Measurements from ENCODE around the gene PIK3CD. TPM values are rescaled to one million over a fixed set of nuclear protein-coding genes. Genes with fewer than 3 reads are reported as not detected.

The PIK3CD gene
- total RNA-seq, 1 donor from 2014 or later, result 13.0 TPM

GRCh38 chr1:9728451-9729295 lies 77.1 kb downstream of the PIK3CD start:
- no peak for TF ChIP-seq POLR2AphosphoS5 (IDR thresholded peaks at IDR 0.05; ENCODE audit: insufficient read depth in 1 of 2, low read depth in 1 of 2)
- TF ChIP-seq, protein P1, sequence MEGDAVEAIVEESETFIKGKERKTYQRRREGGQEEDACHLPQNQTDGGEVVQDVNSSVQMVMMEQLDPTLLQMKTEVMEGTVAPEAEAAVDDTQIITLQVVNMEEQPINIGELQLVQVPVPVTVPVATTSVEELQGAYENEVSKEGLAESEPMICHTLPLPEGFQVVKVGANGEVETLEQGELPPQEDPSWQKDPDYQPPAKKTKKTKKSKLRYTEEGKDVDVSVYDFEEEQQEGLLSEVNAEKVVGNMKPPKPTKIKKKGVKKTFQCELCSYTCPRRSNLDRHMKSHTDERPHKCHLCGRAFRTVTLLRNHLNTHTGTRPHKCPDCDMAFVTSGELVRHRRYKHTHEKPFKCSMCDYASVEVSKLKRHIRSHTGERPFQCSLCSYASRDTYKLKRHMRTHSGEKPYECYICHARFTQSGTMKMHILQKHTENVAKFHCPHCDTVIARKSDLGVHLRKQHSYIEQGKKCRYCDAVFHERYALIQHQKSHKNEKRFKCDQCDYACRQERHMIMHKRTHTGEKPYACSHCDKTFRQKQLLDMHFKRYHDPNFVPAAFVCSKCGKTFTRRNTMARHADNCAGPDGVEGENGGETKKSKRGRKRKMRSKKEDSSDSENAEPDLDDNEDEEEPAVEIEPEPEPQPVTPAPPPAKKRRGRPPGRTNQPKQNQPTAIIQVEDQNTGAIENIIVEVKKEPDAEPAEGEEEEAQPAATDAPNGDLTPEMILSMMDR (IDR thresholded peaks at IDR 0.05), result no peak
- no peak for TF ChIP-seq POLR2A (IDR thresholded peaks at IDR 0.05)
- Histone ChIP-seq H3K9me3 (no peaks in the 10 kb centered on the region), H3K36me3 (peaks cover 0 to 62% of the 10 kb centered on the region in 2 donors), H3K4me1 (no peaks in the 10 kb centered on the region), H3K4me3 (no peak overlapping the region), H3K27ac (no peak overlapping the region), H3K27me3 (no peaks in the 10 kb centered on the region)
- intact Hi-C loops (cut with DNase I), result loop anchor here (10.0 kb wide), 1 partner anchor 136 kb away; no protein-coding TSS in a partner anchor
- DNase-seq (ENCODE audit: extremely low spot score in 2 of 2), result no peak

DNA sequence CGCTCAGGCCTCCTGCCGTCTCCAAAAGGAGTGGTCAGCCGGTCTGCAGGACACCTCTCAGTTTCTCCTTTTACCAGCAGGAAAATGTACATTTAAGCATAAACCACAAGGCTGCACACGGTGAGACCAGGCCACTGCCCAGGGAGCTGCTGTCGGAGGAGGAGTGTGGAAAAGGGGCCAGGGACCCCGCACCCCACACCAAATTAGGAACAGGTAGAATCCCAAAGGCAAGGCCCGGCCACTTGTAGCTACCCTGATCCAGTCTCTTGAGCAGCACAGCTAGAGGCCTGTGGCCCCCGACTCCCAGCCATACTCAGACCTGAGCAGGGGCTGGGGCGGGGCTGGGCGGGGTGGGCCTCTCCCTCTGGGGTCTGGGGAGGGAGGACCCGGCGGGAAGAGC lies 78.0 kb downstream of the PIK3CD start:
- Histone ChIP-seq H3K27me3 (no peaks in the 10 kb centered on the region), H3K9me3 (no peaks in the 10 kb centered on the region), H3K27ac (no peak overlapping the region), H3K4me1 (no peaks in the 10 kb centered on the region), H3K4me3 (no peak overlapping the region), H3K36me3 (peaks cover 0 to 66% of the 10 kb centered on the region in 2 donors)
- no peak for DNase-seq (ENCODE audit: extremely low spot score in 2 of 2)
- TF ChIP-seq POLR2AphosphoS5 (IDR thresholded peaks at IDR 0.05; ENCODE audit: insufficient read depth in 1 of 2, low read depth in 1 of 2) (no peak), POLR2A (IDR thresholded peaks at IDR 0.05) (no peak)
- TF ChIP-seq, protein P1 (IDR thresholded peaks at IDR 0.05), result no peak
- intact Hi-C loops (cut with DNase I), result loop anchor here (10.0 kb wide), 1 partner anchor 135 kb away; no protein-coding TSS in a partner anchor

- H3K36me3 ChIP-seq, result peaks cover 0 to 74% of the 10 kb centered on the region in 2 donors
- no peak overlapping the region for H3K27ac ChIP-seq
Observed at GRCh38 chr1:9730096-9730901, 78.8 kb downstream of the PIK3CD start.

GRCh38 chr1:9731051-9731537 lies 79.6 kb downstream of the PIK3CD start:
- H3K9me3 ChIP-seq, result no peaks in the 10 kb centered on the region
- H3K4me3 ChIP-seq, result no peak overlapping the region
- no peak for DNase-seq (ENCODE audit: extremely low spot score in 2 of 2)
- intact Hi-C loops (cut with DNase I), result no loop called here
- TF ChIP-seq POLR2A (IDR thresholded peaks at IDR 0.05), result no peak
- TF ChIP-seq, protein P1 (IDR thresholded peaks at IDR 0.05), result no peak
- no peak for TF ChIP-seq POLR2AphosphoS5 (IDR thresholded peaks at IDR 0.05; ENCODE audit: insufficient read depth in 1 of 2, low read depth in 1 of 2)
- peaks cover 0 to 82% of the 10 kb centered on the region in 2 donors for H3K36me3 ChIP-seq
- H3K27me3 ChIP-seq, result no peaks in the 10 kb centered on the region
- H3K27ac ChIP-seq, result no peak overlapping the region
- H3K4me1 ChIP-seq, result no peaks in the 10 kb centered on the region

More at GRCh38 chr1:9730096-9730901, 78.8 kb downstream of the PIK3CD start:
- Histone ChIP-seq H3K4me3 (no peak overlapping the region), H3K4me1 (no peaks in the 10 kb centered on the region), H3K27me3 (no peaks in the 10 kb centered on the region), H3K9me3 (no peaks in the 10 kb centered on the region)
- TF ChIP-seq, protein P1 (IDR thresholded peaks at IDR 0.05), result no peak
- TF ChIP-seq POLR2A (IDR thresholded peaks at IDR 0.05), result no peak
- peak in 1 of 2 donors; percentile 12 for TF ChIP-seq POLR2AphosphoS5 (IDR thresholded peaks at IDR 0.05; ENCODE audit: insufficient read depth in 1 of 2, low read depth in 1 of 2)
- no peak for DNase-seq (ENCODE audit: extremely low spot score in 2 of 2)
- intact Hi-C loops (cut with DNase I), result no loop called here

Measured in vagina (tissue), 2 donors.